ENCODE results near the gene PFN3. TPM values are rescaled to one million over a fixed set of nuclear protein-coding genes. Genes with fewer than 3 reads are reported as not detected.
A peak's percentile ranks its signal among the peaks of the same experiment; 100 is the strongest.

The PFN3 gene, protein sequence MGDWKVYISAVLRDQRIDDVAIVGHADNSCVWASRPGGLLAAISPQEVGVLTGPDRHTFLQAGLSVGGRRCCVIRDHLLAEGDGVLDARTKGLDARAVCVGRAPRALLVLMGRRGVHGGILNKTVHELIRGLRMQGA
- total RNA-seq (not detected), polyA plus RNA-seq (not detected)
- long read RNA-seq, donor 1: 0 reads
- long read RNA-seq, donor 2: 0 reads
- long read RNA-seq, donor 3: 0 reads
- long read RNA-seq, donor 4: 0 reads

DNA sequence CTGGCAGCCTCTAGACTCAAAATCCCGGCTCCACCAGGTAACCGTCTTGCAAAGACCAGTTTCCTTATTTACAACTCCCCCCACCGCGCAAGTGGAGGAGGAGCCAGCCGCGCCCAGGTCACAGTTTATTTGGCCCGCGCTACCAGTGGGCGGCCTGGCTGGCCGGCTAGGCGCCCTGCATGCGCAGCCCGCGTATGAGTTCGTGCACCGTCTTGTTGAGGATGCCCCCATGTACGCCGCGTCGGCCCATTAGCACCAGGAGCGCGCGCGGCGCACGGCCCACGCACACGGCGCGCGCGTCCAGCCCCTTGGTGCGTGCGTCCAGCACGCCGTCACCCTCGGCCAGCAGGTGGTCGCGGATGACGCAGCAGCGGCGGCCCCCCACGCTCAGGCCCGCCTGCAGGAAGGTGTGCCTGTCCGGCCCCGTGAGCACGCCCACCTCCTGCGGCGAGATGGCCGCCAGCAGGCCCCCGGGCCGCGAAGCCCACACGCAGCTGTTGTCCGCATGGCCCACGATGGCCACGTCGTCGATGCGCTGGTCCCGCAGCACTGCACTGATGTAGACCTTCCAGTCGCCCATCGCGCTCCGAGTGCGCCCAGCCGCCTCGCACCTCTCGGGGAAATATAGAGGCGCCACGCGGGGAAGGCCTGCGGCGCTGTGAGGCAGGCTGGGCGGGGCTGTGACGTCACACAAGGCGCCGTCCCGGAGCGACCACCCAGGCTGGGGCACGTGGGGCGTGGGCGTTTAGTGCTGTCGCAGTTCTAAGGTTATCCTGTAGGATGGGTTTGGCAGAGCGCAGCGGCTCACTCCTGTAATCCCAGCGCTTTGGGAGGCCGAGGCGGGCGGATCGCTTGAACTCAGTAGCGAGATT lies at the start of gene PFN3:
PFN3 (minus strand) TSS at position 665 of the 872 bp plus-strand sequence; CDS start at position 580, 85 bp downstream.
- H3K4me3 ChIP-seq (ENCODE audit: low read length): no peak within 1 kb of the TSS
- intact Hi-C loops (cut with DNase I): loop anchor here in 1 of 4 donors (5.0 kb wide), 2 partner anchors 52 to 102 kb away; no protein-coding TSS in a partner anchor
- H3K27ac ChIP-seq (ENCODE audit: low read length): no peak within 1 kb of the TSS
- ATAC-seq: no peak
- H3K4me1 ChIP-seq (ENCODE audit: control insufficient read depth, insufficient read depth, low read length): no peaks in the 10 kb centered on the region
- 14% methylated on average over 92 of the region's 92 CpGs for WGBS
- peak in 1 of 3 donors; percentile 59 for DNase-seq
- no peaks in the 10 kb centered on the region for H3K9me3 ChIP-seq (ENCODE audit: control insufficient read depth, low read length)
- H3K27me3 ChIP-seq (ENCODE audit: control insufficient read depth, insufficient read depth): no peaks in the 10 kb centered on the region

DNA sequence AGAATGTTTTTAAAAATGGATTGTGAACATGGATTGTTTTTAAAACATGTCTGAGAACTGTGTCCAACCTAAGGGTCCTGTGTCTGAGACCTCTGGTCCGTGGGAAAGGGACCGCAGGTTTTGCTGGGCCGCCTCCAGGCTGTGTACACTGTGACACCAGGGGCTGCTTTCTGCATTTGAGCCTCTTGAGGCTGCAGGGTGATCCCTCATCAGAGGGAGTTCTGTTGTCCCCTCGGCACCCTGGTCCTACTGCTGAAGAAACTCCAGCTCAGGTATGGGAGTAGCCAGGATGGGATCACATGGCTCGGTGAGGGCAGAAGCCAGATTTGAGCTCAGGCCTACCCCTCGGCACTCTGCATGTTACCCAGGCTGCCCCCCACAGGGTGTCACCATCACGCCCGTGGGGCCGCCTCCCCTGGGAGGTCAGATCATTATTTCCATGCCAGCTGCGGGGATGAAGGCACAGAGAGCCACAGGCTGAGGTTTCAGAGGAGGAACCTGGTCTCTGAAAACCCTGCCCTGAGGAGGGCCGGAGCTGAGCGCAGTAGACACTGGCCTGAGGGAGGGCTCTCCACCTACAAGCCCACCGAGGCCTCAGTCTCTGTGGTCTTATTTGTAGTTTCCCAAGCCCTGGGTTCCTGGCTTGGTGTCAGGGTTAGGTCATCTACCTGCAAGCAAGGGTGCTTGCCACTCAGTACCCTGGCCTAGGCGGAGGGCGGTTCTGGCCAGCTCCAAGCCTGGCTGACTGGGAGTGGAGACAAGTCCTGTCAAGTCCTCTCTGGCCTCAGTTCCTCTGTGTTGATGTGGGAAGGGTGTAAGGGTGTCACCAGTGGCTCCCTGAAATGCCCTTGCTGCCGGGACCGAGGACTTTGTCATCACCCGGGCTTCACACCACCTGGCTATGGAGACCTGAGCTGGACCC lies 48.9 kb upstream of the PFN3 start:
- H3K27me3 ChIP-seq (ENCODE audit: control insufficient read depth, insufficient read depth): no peaks in the 10 kb centered on the region
- intact Hi-C loops (cut with DNase I): loop anchor here in 3 of 4 donors (5.0 kb wide), 3 partner anchors 42 to 57 kb away; partner anchors contain the start of gene F12 (in 1 of the 3)
- H3K27ac ChIP-seq (ENCODE audit: low read length): no peak overlapping the region
- no peak overlapping the region for H3K4me3 ChIP-seq (ENCODE audit: low read length)
- DNase-seq (peak in 1 of 3 donors; percentile 8), ATAC-seq (no peak)
- no peaks in the 10 kb centered on the region for H3K9me3 ChIP-seq (ENCODE audit: control insufficient read depth, low read length)
- no peaks in the 10 kb centered on the region for H3K4me1 ChIP-seq (ENCODE audit: control insufficient read depth, insufficient read depth, low read length)
- 85% methylated on average over 18 of the region's 18 CpGs for WGBS

DNA sequence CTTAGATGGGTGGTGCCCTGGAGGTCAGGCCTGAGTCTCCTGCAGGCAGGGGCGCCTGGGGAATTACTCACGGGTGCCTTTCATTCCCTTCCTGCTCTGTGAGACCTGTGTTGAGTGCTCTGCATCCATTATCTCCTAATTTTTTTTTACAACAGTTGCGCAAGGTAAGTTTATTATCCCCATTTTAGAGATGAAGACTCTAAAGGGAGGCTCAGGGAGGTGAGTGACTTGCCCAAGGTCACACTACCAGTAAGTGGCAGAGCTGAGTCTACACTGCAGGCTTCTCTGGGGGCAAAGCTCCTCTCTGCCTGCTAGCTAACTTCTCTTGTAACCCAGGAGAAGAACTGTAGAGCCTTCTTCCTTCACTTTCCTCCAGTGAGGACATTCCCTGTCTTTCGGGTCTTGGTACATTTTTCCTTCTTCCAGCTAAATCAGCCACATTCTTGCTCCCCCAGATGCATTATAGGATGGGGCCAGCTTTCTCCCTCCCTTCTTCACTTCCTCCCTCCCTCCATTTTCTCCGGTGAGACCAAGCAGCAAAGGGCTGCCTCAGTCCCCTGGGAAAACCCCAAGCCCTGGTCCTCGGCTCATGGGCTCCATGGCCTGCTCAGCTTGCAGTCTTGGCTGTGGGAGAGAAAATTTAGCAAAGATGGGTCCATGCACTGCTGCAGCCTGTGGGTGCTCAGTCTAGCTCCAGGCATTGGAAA lies 47.9 kb upstream of the PFN3 start:
- Histone ChIP-seq H3K9me3 (ENCODE audit: control insufficient read depth, low read length) (no peaks in the 10 kb centered on the region), H3K4me1 (ENCODE audit: control insufficient read depth, insufficient read depth, low read length) (no peaks in the 10 kb centered on the region), H3K27ac (ENCODE audit: low read length) (no peak overlapping the region), H3K27me3 (ENCODE audit: control insufficient read depth, insufficient read depth) (no peaks in the 10 kb centered on the region), H3K4me3 (ENCODE audit: low read length) (no peak overlapping the region)
- intact Hi-C loops (cut with DNase I): no loop called here
- ATAC-seq (no peak), DNase-seq (no peak)
- WGBS: 72% methylated on average over 6 of the region's 6 CpGs

DNA sequence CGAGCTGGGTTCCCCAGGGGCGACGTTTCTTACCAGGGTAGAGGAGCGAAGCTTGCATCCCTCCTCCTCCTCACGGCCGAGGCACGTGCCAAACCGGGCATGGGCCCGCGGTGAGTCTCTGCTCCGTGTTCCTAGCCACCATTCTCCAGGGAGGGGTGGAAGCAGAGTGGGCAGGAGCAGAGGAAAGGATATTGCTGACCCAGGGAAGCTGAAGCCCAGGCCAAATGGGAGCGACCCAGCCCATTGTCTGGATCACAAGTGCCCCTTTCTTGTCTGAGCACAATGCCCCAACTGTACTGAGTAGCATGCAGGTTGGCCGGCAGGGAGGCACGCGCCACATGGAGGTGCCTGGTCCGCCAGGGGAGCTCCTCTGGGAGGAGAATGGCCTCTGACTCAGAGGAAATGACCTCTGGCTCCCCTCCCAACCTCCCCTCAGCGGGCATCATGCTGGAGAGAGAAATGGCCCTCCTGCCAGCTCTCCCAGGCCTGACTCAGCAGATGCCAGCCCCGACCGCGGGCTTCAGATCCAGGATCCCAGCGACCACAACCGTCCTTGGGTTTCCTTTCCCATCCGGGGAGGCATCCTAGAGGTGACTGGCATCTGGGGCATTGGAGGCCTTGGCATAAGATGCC lies 47.3 kb upstream of the PFN3 start:
- Histone ChIP-seq H3K4me3 (ENCODE audit: low read length) (no peak overlapping the region), H3K4me1 (ENCODE audit: control insufficient read depth, insufficient read depth, low read length) (no peaks in the 10 kb centered on the region), H3K9me3 (ENCODE audit: control insufficient read depth, low read length) (no peaks in the 10 kb centered on the region), H3K27ac (ENCODE audit: low read length) (no peak overlapping the region), H3K27me3 (ENCODE audit: control insufficient read depth, insufficient read depth) (no peaks in the 10 kb centered on the region)
- peak; percentile 19 to 54 for ATAC-seq
- DNase-seq: peak in 2 of 3 donors; percentile 53 to 64
- intact Hi-C loops (cut with DNase I): no loop called here
- 7% methylated on average over 23 of the region's 23 CpGs for WGBS

DNA sequence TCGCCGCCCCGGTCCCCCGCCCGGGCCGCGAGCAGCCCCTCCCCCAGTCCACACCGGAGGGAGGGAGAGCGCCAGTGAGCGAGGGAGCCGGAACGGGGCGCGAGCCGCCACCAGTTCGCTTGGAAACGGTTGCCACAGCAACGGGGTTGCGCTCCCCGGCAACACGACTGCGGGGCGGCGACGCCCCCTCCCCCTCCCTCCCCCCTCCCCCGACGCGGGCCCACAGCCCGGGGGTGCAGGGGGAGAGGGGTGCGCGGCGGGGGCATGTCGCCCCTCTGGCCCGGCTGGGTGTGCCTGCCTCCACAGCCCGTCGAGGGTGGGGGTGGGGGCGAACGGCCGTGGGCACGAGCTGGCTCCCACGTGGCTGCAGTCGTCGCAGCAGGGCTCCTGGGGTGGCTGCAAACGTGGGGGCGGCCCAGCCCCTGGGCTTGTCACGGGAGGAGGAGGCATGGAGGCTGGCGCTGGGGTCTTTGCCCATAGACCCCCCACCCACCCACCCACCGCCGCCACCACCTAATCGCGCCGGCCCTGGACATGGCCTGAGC lies 46.7 kb upstream of the PFN3 start:
- Histone ChIP-seq H3K27me3 (ENCODE audit: control insufficient read depth, insufficient read depth) (no peaks in the 10 kb centered on the region), H3K4me3 (ENCODE audit: low read length) (peak overlapping the region; percentile 72), H3K9me3 (ENCODE audit: control insufficient read depth, low read length) (no peaks in the 10 kb centered on the region), H3K27ac (ENCODE audit: low read length) (no peak overlapping the region), H3K4me1 (ENCODE audit: control insufficient read depth, insufficient read depth, low read length) (no peaks in the 10 kb centered on the region)
- peak; percentile 6 to 15 for ATAC-seq
- DNase-seq: peak; percentile 52 to 76 (median 75)
- 1% methylated on average over 48 of the region's 52 CpGs for WGBS
- intact Hi-C loops (cut with DNase I): no loop called here

DNA sequence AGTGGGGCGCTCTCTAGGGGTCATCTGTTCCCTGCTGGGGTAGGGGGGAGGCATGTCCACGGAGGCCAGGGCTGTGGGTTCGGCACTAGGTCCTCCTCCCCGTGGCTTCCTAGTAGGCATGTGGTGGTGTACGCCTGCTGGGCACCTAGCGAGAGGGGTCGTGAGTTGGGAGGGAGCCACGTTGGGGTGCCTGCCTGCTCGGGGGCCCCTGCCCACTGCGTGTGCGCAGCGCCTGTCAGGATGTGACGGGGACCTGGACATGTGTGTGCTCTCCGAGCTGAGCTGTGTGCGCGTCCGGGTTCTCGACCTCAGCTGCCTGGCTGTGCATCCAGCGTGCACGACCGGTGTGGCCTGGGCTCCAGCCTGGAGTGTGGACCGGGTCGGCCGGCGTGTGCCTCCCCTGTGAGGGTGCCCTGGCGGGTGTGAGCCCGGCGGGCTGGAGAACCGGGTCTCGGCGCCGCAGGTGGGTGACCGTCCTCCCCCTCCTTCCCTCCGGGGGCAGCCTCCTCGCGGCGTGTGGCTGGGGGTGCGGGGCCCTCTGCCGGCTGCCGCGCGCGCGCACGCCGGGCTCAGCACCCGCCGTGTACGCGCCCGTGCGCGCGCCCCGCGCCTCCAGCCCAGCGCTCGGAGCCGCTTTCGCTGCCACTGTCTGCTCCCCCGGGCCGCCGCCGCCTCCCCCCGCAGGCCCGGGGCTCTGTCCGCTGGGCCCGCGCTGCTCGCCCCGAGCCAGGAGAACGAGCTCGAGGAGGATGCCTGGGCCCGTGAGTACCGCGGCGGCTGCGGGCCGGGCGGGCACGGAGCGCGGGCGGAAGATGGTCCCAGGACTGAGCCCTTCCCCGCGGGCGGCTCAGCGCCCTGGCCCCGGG lies 46.0 kb upstream of the PFN3 start, which contains the start of gene PRR7:
PRR7 (plus strand) TSS at position 615 of the 866 bp plus-strand sequence. CDS start 8,254 bp downstream, outside the sequence.
- DNase-seq: peak; percentile 63 to 91 (median 87)
- no peaks in the 10 kb centered on the region for H3K4me1 ChIP-seq (ENCODE audit: control insufficient read depth, insufficient read depth, low read length)
- H3K9me3 ChIP-seq (ENCODE audit: control insufficient read depth, low read length): no peaks in the 10 kb centered on the region
- ATAC-seq: peak; percentile 65 to 66
- intact Hi-C loops (cut with DNase I): no loop called here
- WGBS: under 1% methylated on average over 89 of the region's 89 CpGs
- no peak within 1 kb of the TSS for H3K27ac ChIP-seq (ENCODE audit: low read length)
- peak within 1 kb of the TSS; percentile 72 for H3K4me3 ChIP-seq (ENCODE audit: low read length)
- no peaks in the 10 kb centered on the region for H3K27me3 ChIP-seq (ENCODE audit: control insufficient read depth, insufficient read depth)

DNA sequence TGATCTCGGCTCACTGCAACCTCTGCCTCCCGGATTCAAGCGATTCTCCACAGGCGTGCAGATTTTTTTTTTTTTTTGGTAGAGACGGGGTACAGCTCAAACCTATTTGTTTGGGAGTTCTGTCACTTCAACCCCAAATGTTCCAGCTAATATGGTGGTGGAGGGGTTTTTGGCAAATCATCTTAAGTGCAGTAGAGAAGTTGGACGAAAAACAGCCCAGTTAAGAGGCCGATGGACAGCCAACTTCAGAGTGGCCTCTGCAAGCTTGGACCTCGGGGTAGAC lies 45.4 kb upstream of the PFN3 start:
- Histone ChIP-seq H3K27ac (ENCODE audit: low read length) (no peak overlapping the region), H3K9me3 (ENCODE audit: control insufficient read depth, low read length) (no peaks in the 10 kb centered on the region), H3K4me1 (ENCODE audit: control insufficient read depth, insufficient read depth, low read length) (no peaks in the 10 kb centered on the region), H3K27me3 (ENCODE audit: control insufficient read depth, insufficient read depth) (no peaks in the 10 kb centered on the region), H3K4me3 (ENCODE audit: low read length) (no peak overlapping the region)
- intact Hi-C loops (cut with DNase I): no loop called here
- no peak for ATAC-seq
- 5% methylated on average over 8 of the region's 8 CpGs for WGBS
- peak in 1 of 3 donors; percentile 3 for DNase-seq

DNA sequence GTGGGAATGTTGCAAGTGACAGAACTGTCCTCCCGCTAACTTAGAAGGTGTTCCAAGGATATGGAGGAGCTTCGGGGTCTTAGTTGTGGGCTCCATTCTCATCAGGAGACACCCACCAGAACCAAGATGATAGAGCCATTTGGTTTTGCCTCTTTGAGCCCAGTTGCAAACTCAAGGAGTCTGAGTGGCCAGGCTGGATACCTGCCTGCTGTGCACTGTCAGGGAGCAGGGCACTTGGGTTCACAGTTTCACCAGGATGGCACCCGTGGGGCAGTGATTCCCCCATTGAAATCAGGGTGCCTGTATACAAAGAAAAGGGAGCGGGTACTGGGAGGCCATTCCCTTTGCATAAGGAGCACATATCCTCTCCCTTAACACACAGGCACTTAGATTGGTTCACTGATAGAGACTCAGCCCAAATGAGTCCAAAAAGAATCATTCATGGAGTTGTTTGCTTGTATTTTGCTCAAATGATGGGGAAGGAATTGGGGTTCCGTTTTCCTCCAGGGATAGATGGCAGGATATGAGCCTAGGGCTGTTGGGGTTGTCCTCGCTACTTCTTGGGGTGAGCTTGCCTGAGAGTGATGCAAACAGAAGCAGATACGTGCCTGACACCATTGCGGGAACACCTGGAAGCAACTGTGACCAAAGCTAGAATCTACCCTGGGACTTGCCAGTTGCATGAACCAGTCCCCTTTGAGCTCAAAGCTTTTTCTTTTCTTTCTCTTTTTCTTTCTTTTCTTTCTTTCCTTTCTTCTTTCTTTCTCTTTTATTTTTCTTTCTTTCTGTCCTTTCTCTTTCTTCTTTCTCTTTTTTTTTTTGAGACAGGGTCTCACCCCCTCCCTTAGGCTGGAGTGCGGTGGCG lies 44.8 kb upstream of the PFN3 start:
- Histone ChIP-seq H3K27me3 (ENCODE audit: control insufficient read depth, insufficient read depth) (no peaks in the 10 kb centered on the region), H3K9me3 (ENCODE audit: control insufficient read depth, low read length) (no peaks in the 10 kb centered on the region), H3K27ac (ENCODE audit: low read length) (no peak overlapping the region), H3K4me1 (ENCODE audit: control insufficient read depth, insufficient read depth, low read length) (no peaks in the 10 kb centered on the region), H3K4me3 (ENCODE audit: low read length) (no peak overlapping the region)
- intact Hi-C loops (cut with DNase I): no loop called here
- no peak for ATAC-seq
- peak in 1 of 3 donors; percentile 25 for DNase-seq
- WGBS: 55% methylated on average over 10 of the region's 10 CpGs

Data from right cardiac atrium (tissue), 5 donors.